Transverse colon (tissue), 4 donors: ENCODE data around the gene ZNF280A. TPM values are rescaled to one million over a fixed set of nuclear protein-coding genes. Genes with fewer than 3 reads are reported as not detected.
A peak's percentile ranks its signal among the peaks of the same experiment; 100 is the strongest.

ENCODE experiments used
- DNase-seq: peaks from one replicate; pipeline ENCODE4 v3.0.0-alpha.2; 2019
- H3K27ac ChIP-seq, 4 donors: fragments of 200-600 bp; sonication (generic); 2 replicates each; pipeline ENCODE4 v1.5.1; 2016 to 2018; ENCODE audit warnings: inconsistent platforms in 4 of 4
- H3K27me3 ChIP-seq: fragments of 200-600 bp; sonication (generic); 2 replicates; pipeline ENCODE4 v1.5.1; 2017; ENCODE audit warnings: inconsistent platforms
- H3K36me3 ChIP-seq, 4 donors: fragments of 200-600 bp; sonication (generic); 2 replicates each; pipeline ENCODE4 v1.5.1; 2017 to 2019; ENCODE audit warnings: inconsistent platforms in 4 of 4
- H3K4me1 ChIP-seq, 4 donors: fragments of 200-600 bp; sonication (generic); 2 replicates each; pipeline ENCODE4 v1.5.1; 2017 to 2020; ENCODE audit warnings: inconsistent platforms in 4 of 4
- H3K4me3 ChIP-seq, 4 donors: fragments of 200-600 bp; sonication (generic); 1 replicate in 1 of 4; 2 replicates in 3 of 4; pipeline versions ENCODE4 v1.5.1 to v1.6.1; 2017 to 2019; ENCODE audit warnings: inconsistent platforms in 4 of 4
- H3K9me3 ChIP-seq, 2 donors: fragments of 200-600 bp; sonication (generic); 2 replicates each; pipeline ENCODE4 v1.5.1; 2017 to 2019; ENCODE audit warnings: inconsistent platforms in 2 of 2
- POLR2AphosphoS5 ChIP-seq, 3 donors: sonication (generic); formaldehyde crosslinking; IDR thresholded peaks; one replicate each; pipeline ENCODE4 v1.6.1; 2016; ENCODE audit warnings: antibody characterized with exemption in 3 of 3
- WGBS, 2 donors: methylation state at CpG; one replicate each; pipeline ENCODE4 v1.1.5; 2018; ENCODE audit warnings: low coverage in 1 of 2; 5-methylcytosine and 5-hydroxymethylcytosine counted together
- in situ Hi-C, 4 donors: fragments of 200-750 bp; cut with MboI; loops; one replicate each; pipeline versions ENCODE4 v1.15.0 to v1.15.1; 2017; ENCODE audit warnings: low sequenced_read_pairs in 3 of 4, low pct_ligation_motif_present in 1 of 4, low pct_unique_long_range_greater_than_20kb in 1 of 4
- intact Hi-C: fragments of 100-400 bp; cut with DNase I; formaldehyde crosslinking; loops from one replicate; pipeline ENCODE4 v1.15.1; 2023; ENCODE audit warnings: low total_unique reads
- total RNA-seq, 4 donors: library from RNA; depleted of rRNA; stranded (reverse); fragments of >200 nt; gene quantifications; one replicate each; pipeline ENCODE4 v1.1.0, GENCODE V29; 2016
- TF ChIP-seq, protein P1 (sequence below), 5 experiments: fragments of 200-600 bp in 3 of 5; fragments of 450-650 bp in 2 of 5; sonication (generic) in 3 of 5; IDR thresholded peaks; 1 replicate in 2 of 5; 2 replicates in 3 of 5; pipeline ENCODE4 v1.5.1; 2016 to 2017; ENCODE audit warnings: antibody characterized with exemption in 5 of 5, inconsistent platforms in 3 of 5, mild to moderate bottlenecking in 2 of 5, moderate library complexity in 1 of 5

ZNF280A gene
- total RNA-seq, 4 donors from 2014 or later = not detected

DNA sequence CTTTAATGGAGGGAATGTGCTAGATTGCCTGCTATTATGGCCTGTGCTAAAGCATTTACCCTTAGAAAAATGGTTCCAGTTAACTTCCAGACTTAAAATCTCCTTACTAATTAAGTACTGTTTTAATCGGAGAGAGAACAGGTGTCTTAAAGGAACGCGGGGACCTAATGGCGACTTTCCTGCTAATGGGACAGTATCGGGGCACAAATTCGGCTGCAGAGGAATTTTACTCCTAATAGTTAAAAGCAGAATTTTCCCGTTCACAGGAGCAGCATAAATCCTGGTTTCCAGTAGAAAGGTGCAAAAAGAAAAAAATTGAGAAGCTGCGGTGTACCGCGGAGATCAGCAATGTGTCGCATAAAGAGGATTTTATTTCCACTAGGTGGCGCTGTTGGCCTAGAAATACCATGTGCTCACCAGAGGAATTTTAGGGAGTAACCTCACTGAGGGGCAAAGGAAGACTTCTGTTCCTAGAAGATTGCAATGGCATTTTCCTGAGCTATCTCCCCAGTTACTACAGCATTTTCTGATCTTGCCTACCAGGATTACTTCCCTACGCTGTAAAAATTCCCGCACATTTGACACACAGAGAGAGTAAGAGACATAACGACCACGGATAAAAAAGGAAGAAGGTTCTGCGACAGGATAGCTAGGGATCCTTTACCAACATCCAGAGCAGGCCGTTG lies 56.1 kb downstream of the ZNF280A start:
- Histone ChIP-seq H3K4me3 (no peak overlapping the region), H3K4me1 (peaks cover 0 to 3% (median 0%) of the 10 kb centered on the region in 4 donors), H3K9me3 (peaks cover 13 to 16% of the 10 kb centered on the region in 2 donors), H3K27me3 (peaks cover 36% of the 10 kb centered on the region), H3K36me3 (no peaks in the 10 kb centered on the region), H3K27ac (no peak overlapping the region)
- peak; percentile 44 for DNase-seq
- no peak for TF ChIP-seq POLR2AphosphoS5 (IDR thresholded peaks at IDR 0.05)
- TF ChIP-seq, protein P1, sequence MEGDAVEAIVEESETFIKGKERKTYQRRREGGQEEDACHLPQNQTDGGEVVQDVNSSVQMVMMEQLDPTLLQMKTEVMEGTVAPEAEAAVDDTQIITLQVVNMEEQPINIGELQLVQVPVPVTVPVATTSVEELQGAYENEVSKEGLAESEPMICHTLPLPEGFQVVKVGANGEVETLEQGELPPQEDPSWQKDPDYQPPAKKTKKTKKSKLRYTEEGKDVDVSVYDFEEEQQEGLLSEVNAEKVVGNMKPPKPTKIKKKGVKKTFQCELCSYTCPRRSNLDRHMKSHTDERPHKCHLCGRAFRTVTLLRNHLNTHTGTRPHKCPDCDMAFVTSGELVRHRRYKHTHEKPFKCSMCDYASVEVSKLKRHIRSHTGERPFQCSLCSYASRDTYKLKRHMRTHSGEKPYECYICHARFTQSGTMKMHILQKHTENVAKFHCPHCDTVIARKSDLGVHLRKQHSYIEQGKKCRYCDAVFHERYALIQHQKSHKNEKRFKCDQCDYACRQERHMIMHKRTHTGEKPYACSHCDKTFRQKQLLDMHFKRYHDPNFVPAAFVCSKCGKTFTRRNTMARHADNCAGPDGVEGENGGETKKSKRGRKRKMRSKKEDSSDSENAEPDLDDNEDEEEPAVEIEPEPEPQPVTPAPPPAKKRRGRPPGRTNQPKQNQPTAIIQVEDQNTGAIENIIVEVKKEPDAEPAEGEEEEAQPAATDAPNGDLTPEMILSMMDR (IDR thresholded peaks at IDR 0.05) = peak; percentile 67 to 78 (median 72)
- in situ Hi-C loops = loop anchor here in 1 of 4 donors (25.0 kb wide), 1 partner anchor 123 kb away; no protein-coding TSS in a partner anchor
- 0 to 34% methylated on average over 1 to 18 of the region's 18 CpGs for WGBS, 2 donors
- intact Hi-C loops = no loop called here

Other genes with a start within 250 kb of the ZNF280A start
- gene ZNF280B, start 11.5 kb downstream of the ZNF280A start, total RNA-seq = under 1 TPM in 3 of 4 donors, not detected in 1; 0.41 to 0.79 (median 0.60) TPM
- gene PRAME, start 39.0 kb upstream of the ZNF280A start, total RNA-seq = under 1 TPM in 2 of 4 donors, not detected in 2; 0.16 to 0.41 TPM
- gene GGTLC2, start 124.3 kb upstream of the ZNF280A start, total RNA-seq = not detected